Esophagus squamous epithelium (tissue), 4 donors: ENCODE measurements around the gene ODC1.

Experiments
- POLR2A ChIP-seq, 4 donors: fragments of 450-650 bp; IDR thresholded peaks; one replicate each; pipeline ENCODE4 v1.6.1; 2017; ENCODE audit warnings: antibody characterized with exemption in 4 of 4, mild to moderate bottlenecking in 4 of 4, moderate library complexity in 3 of 4
- TF ChIP-seq, protein P1 (sequence below), 6 experiments: fragments of 450-650 bp in 4 of 6; fragments of 200-600 bp in 2 of 6; sonication (generic) in 2 of 6; IDR thresholded peaks; one replicate each; pipeline ENCODE4 v1.5.1; 2016 to 2019; ENCODE audit warnings: antibody characterized with exemption in 6 of 6, mild to moderate bottlenecking in 4 of 6, moderate library complexity in 4 of 6

DNA sequence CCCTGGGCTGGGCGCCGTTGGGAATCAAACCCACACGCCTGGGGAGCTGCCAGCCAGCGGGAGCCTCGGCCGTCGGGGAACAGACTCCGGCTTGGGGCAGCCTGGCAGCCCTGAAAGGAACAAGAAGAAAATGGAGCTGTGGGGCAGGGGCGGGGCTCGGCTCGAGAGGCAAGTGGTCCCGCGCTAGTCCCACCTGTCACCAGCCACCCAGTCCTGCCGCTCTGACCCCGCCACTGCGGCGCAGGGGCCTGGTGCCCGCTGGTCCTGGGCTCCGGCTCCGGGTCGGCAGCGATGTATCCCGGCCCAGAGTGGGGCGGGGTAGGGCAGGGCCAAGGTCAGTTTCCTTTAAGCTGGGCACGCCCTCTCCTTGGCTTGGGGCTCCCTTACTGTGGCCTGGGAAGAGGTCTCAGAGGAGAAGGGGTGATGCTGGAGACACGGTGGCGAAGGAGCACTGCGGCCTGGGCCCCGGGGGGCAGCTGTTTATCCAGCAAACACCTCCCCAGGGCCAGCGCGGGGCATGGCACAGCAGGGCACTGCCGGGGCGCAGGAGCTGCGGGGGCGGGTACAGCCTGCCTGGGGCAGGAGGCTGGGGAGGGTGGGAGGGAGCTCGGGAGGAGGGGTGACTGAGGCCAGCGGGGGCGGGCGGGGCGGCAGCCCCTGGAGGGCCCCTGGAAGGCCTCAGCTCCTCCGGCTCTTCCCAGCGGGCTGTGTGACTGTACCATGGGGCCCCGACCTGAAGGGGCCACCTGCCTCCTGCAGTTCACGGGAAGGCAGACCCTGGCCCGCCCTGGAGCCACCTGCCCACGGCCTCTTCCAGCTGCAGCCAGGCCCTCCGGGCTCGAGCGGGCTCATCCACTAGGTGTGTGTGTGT lies 15.6 kb downstream of the ODC1 start:
- no peak for TF ChIP-seq POLR2A (IDR thresholded peaks at IDR 0.05)
- TF ChIP-seq, protein P1, sequence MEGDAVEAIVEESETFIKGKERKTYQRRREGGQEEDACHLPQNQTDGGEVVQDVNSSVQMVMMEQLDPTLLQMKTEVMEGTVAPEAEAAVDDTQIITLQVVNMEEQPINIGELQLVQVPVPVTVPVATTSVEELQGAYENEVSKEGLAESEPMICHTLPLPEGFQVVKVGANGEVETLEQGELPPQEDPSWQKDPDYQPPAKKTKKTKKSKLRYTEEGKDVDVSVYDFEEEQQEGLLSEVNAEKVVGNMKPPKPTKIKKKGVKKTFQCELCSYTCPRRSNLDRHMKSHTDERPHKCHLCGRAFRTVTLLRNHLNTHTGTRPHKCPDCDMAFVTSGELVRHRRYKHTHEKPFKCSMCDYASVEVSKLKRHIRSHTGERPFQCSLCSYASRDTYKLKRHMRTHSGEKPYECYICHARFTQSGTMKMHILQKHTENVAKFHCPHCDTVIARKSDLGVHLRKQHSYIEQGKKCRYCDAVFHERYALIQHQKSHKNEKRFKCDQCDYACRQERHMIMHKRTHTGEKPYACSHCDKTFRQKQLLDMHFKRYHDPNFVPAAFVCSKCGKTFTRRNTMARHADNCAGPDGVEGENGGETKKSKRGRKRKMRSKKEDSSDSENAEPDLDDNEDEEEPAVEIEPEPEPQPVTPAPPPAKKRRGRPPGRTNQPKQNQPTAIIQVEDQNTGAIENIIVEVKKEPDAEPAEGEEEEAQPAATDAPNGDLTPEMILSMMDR (IDR thresholded peaks at IDR 0.05): no peak
